Measurements from ENCODE around the gene ARFRP1. TPM values are rescaled to one million over a fixed set of nuclear protein-coding genes. Genes with fewer than 3 reads are reported as not detected.

Gene ARFRP1
- total RNA-seq, 4 donors from 2014 or later: 43.6 to 52.1 (median 46.7) TPM

DNA sequence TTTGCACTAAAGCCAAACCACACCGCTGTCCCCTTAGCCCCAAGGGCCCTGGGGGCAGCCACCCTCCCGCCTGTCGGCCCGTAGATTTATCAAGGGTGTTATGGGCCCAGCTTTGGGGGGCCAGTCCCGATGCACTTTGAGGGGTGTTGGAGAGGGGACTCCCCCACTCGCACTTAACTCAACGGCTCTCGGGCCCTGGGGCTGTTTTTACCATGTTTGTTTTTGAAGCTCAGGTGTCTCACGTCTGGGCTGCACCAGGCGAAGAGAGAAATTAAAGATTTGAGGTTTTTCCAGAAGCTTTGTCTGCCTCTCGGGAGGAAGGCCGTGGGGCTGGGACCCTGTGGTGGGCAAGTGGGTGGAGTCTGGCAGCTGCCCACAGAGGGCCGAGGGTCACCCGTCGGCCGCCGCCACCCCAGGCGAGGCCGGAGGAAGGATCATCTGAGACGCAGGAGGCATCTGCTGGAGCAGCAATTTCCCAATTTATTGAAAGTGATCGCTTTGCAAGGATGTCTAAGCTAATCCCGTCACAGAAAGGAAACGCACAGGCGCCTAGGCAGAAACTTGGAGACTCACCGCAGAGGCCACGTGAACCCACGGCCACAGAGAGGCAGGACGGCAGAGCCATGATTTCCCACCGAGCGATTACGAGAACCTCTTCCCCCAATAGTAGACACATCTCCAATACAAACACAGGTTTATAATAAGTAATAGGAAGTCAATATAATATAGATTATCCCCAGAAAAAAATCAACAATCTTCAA lies 35.6 kb upstream of the ARFRP1 start:
- 88 to 91% methylated on average over 31 of the region's 31 CpGs for WGBS, 2 donors
- DNase-seq: no peak
- TF ChIP-seq, protein P1, sequence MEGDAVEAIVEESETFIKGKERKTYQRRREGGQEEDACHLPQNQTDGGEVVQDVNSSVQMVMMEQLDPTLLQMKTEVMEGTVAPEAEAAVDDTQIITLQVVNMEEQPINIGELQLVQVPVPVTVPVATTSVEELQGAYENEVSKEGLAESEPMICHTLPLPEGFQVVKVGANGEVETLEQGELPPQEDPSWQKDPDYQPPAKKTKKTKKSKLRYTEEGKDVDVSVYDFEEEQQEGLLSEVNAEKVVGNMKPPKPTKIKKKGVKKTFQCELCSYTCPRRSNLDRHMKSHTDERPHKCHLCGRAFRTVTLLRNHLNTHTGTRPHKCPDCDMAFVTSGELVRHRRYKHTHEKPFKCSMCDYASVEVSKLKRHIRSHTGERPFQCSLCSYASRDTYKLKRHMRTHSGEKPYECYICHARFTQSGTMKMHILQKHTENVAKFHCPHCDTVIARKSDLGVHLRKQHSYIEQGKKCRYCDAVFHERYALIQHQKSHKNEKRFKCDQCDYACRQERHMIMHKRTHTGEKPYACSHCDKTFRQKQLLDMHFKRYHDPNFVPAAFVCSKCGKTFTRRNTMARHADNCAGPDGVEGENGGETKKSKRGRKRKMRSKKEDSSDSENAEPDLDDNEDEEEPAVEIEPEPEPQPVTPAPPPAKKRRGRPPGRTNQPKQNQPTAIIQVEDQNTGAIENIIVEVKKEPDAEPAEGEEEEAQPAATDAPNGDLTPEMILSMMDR (IDR thresholded peaks at IDR 0.05): no peak
- no peak for TF ChIP-seq POLR2A (IDR thresholded peaks at IDR 0.05)
- peaks cover 17 to 22% of the 10 kb centered on the region in 2 donors for H3K4me1 ChIP-seq
- peaks cover 20 to 21% of the 10 kb centered on the region in 2 donors for H3K36me3 ChIP-seq
- H3K27ac ChIP-seq: no peak overlapping the region
- H3K9me3 ChIP-seq: no peaks in the 10 kb centered on the region
- no peak overlapping the region for H3K4me3 ChIP-seq (replicated peaks in 1 of 3)
- intact Hi-C loops (cut with DNase I): loop anchor here (5.0 kb wide), 1 partner anchor 206 kb away; the partner anchor contains the start of gene PTK6
- no peaks in the 10 kb centered on the region for H3K27me3 ChIP-seq

DNA sequence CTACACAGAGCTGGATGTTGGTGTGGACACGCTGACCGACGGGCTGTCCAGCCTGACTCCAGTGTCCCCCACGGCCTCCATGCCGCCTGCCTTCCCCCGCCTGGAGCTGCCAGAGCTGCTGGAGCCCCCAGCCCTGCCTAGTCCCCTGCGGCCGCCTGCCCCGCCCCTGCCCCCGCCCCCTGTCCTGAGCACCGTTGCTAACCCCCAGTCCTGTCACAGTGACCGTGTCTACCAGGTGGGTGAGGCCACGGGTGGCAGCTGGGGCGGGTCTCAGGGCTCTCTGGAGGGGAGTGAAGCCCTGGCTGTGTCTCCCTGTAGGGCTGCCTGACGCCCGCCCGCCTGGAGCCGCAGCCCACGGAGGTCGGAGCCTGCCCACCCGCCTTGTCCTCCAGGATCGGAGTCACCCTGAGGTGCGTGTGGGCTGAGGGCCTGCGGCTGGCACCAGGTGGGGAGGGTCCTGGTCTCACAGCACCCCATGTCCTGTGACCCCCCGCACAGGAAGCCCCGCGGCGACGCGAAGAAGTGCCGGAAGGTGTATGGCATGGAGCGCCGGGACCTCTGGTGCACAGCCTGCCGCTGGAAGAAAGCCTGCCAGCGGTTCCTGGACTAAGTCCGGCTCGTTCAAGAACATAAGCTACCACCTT lies 34.7 kb upstream of the ARFRP1 start:
- Histone ChIP-seq H3K27ac (no peak overlapping the region), H3K9me3 (no peaks in the 10 kb centered on the region), H3K4me1 (peaks cover 19 to 29% of the 10 kb centered on the region in 2 donors), H3K27me3 (no peaks in the 10 kb centered on the region), H3K36me3 (peaks cover 20 to 21% of the 10 kb centered on the region in 2 donors), H3K4me3 (replicated peaks in 1 of 3) (no peak overlapping the region)
- TF ChIP-seq, protein P1 (IDR thresholded peaks at IDR 0.05): no peak
- intact Hi-C loops (cut with DNase I): loop anchor here (5.0 kb wide), 1 partner anchor 205 kb away; the partner anchor contains the start of gene PTK6
- 89 to 92% methylated on average over 30 to 32 of the region's 37 CpGs for WGBS, 2 donors
- DNase-seq: no peak

DNA sequence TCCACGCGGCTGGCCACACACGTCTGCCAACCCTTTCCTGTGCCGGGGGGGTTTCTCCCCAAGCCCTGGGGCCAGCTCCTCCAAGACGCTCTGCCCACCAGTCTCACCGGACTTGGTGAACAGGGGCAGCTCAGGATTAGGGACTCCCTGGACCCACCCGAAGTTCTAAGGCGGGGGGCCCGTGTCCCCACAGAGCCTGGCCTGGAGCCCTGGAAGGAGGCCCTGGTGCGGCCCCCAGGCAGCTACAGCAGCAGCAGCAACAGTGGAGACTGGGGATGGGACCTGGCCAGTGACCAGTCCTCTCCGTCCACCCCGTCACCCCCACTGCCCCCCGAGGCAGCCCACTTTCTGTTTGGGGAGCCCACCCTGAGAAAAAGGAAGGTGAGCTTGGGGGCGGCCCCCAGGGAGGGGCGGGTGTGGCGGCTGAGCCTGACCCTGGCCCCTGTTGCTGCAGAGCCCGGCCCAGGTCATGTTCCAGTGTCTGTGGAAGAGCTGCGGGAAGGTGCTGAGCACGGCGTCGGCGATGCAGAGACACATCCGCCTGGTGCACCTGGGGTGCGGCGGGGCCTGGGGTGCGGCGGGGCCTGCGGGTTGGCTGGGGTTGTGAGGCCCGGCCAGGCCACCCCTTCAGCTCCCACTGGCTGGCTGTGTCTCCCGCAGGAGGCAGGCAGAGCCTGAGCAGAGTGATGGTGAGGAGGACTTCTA lies 34.1 kb upstream of the ARFRP1 start:
- Histone ChIP-seq H3K36me3 (peaks cover 20 to 21% of the 10 kb centered on the region in 2 donors), H3K27ac (peak overlapping the region; percentile 54 to 94 (median 88)), H3K4me1 (peaks cover 19 to 29% of the 10 kb centered on the region in 2 donors), H3K9me3 (no peaks in the 10 kb centered on the region), H3K4me3 (replicated peaks in 1 of 3) (no peak overlapping the region), H3K27me3 (no peaks in the 10 kb centered on the region)
- 81 to 88% methylated on average over 19 to 22 of the region's 30 CpGs for WGBS, 2 donors
- TF ChIP-seq, protein P1 (IDR thresholded peaks at IDR 0.05): no peak
- TF ChIP-seq POLR2A (IDR thresholded peaks at IDR 0.05): no peak
- intact Hi-C loops (cut with DNase I): loop anchor here (5.0 kb wide), 1 partner anchor 205 kb away; the partner anchor contains the start of gene PTK6
- no peak for DNase-seq

DNA sequence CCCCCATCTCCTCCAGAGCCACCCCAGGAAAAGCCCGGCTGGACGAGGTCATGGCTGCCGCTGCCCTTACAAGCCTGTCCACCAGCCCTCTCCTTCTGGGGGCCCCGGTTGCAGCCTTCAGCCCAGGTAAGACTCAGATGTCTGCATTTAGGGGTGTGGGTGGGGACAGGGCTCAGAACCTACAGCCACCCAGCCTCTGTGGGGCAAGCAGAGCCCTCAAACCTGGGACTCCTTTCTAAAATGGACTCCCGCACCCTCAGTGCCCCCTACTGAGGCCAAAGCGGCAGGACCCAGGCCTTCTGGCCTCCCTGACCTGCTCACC lies 33.5 kb upstream of the ARFRP1 start:
- peaks cover 15 to 20% of the 10 kb centered on the region in 2 donors for H3K36me3 ChIP-seq
- peaks cover 19 to 29% of the 10 kb centered on the region in 2 donors for H3K4me1 ChIP-seq
- WGBS, 2 donors: 13 to 63% methylated on average over 2 to 4 of the region's 6 CpGs
- peak overlapping the region; percentile 54 to 94 (median 88) for H3K27ac ChIP-seq
- no peaks in the 10 kb centered on the region for H3K9me3 ChIP-seq
- TF ChIP-seq, protein P1 (IDR thresholded peaks at IDR 0.05): no peak
- TF ChIP-seq POLR2A (IDR thresholded peaks at IDR 0.05): no peak
- H3K4me3 ChIP-seq (replicated peaks in 1 of 3): peak overlapping the region in 1 of 3 donors; percentile 66
- no peak for DNase-seq
- intact Hi-C loops (cut with DNase I): loop anchor here (5.0 kb wide), 1 partner anchor 204 kb away; the partner anchor contains the start of gene PTK6
- H3K27me3 ChIP-seq: no peaks in the 10 kb centered on the region
